Smooth muscle cell (in vitro differentiated cells): Measurements from ENCODE around the gene TTPAL. TPM values are rescaled to one million over a fixed set of nuclear protein-coding genes. Genes with fewer than 3 reads are reported as not detected.

Source experiments
- DNase-seq: peaks from one replicate; lab custom pipeline; 2025; ENCODE audit not compliant: unreplicated experiment; lab: John Stamatoyannopoulos, UW
- H2AFZ ChIP-seq: fragments of 200-600 bp; sonication (generic); 2 replicates; pipeline ENCODE4 v1.6.0; 2016; ENCODE audit warnings: antibody characterized with exemption, low read depth, mild to moderate bottlenecking
- H3F3A ChIP-seq: fragments of 200-600 bp; sonication (generic); 2 replicates; pipeline ENCODE4 v1.6.0; 2017; ENCODE audit warnings: antibody characterized with exemption, low read depth
- H3K27ac ChIP-seq: fragments of 200-600 bp; sonication (generic); 2 replicates; pipeline ENCODE4 v1.5.1; 2016; ENCODE audit warnings: low read depth, mild to moderate bottlenecking
- H3K27me3 ChIP-seq: fragments of 200-600 bp; sonication (generic); 2 replicates; pipeline ENCODE4 v1.6.1; 2016; ENCODE audit warnings: low read depth, mild to moderate bottlenecking
- H3K36me3 ChIP-seq: fragments of 200-600 bp; sonication (generic); 2 replicates; pipeline ENCODE4 v1.5.1; 2016; ENCODE audit warnings: low read depth
- H3K4me1 ChIP-seq: fragments of 200-600 bp; sonication (generic); 2 replicates; pipeline ENCODE4 v1.5.1; 2016; ENCODE audit warnings: low read depth
- H3K4me2 ChIP-seq: fragments of 200-600 bp; sonication (generic); 2 replicates; pipeline ENCODE4 v1.6.0; 2016; ENCODE audit warnings: mild to moderate bottlenecking
- H3K4me3 ChIP-seq: fragments of 200-600 bp; sonication (generic); 2 replicates; pipeline ENCODE4 v1.5.1; 2016; ENCODE audit warnings: mild to moderate bottlenecking
- H3K79me2 ChIP-seq: fragments of 200-600 bp; sonication (generic); 2 replicates; pipeline ENCODE4 v1.6.0; 2016; ENCODE audit warnings: low read depth, mild to moderate bottlenecking
- H3K9ac ChIP-seq: fragments of 200-600 bp; sonication (generic); 2 replicates; pipeline ENCODE4 v1.6.0; 2016; ENCODE audit warnings: low read depth
- H3K9me3 ChIP-seq: fragments of 200-600 bp; sonication (generic); replicated peaks from 2 replicates; pipeline ENCODE4 v1.5.1; 2016; ENCODE audit warnings: low read depth
- H4K20me1 ChIP-seq: fragments of 200-600 bp; sonication (generic); 2 replicates; pipeline ENCODE4 v1.6.0; 2016; ENCODE audit warnings: low read depth
- WGBS: methylation state at CpG from one replicate; pipeline ENCODE4 v1.1.7; 2016; ENCODE audit warnings: low lambda C conversion rate; 5-methylcytosine and 5-hydroxymethylcytosine counted together
- polyA plus RNA-seq: library from polyadenylated mRNA; unstranded; fragments of >200 nt; fragmentation: Nextera tagmentation; extraction: Ambion mirVana; gene quantifications from 2 replicates; pipeline ENCODE4 v1.2.1, GENCODE V29; 2016
- total RNA-seq: library from RNA; depleted of rRNA; stranded (reverse); fragments of >200 nt; gene quantifications from 2 replicates; pipeline ENCODE4 v1.2.3, GENCODE V29; 2014
- TF ChIP-seq, protein P1 (sequence below): fragments of 200-600 bp; sonication (generic); IDR thresholded peaks from 2 replicates; pipeline ENCODE4 v1.5.1; 2017; ENCODE audit warnings: borderline replicate concordance, mild to moderate bottlenecking, antibody characterized with exemption; ENCODE audit not compliant: insufficient read depth, poor library complexity, severe bottlenecking

TTPAL gene
- total and polyA plus RNA-seq, 2 experiments from 2014 or later, result 5.6 to 5.8 TPM

DNA sequence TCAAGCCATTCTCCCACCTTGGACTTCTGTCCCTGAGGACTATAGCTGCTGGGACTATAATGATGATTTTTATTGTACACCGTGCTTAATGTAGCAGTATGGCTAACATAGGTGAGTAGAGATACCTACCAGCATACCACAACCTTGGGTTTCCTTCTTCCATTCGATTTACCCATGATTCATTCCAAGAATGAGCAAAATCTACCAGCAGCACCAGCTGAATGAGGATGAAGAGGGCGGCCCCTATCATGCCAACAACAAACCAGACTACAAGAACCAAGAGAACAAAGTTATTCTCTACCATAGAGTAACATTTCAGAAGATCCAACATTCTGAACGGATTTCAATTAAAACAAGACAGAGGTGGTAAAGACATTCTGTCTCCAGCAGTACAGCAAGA lies 34.1 kb downstream of the TTPAL start:
- Histone ChIP-seq H3K36me3 (peaks cover 36% of the 10 kb centered on the region), H3K4me2 (no peak overlapping the region), H3K9me3 (no peaks in the 10 kb centered on the region), H4K20me1 (peaks cover 48% of the 10 kb centered on the region), H3K4me3 (no peak overlapping the region), H3K9ac (no peak overlapping the region), H3F3A (no peaks in the 10 kb centered on the region), H3K4me1 (no peaks in the 10 kb centered on the region), H3K27me3 (no peaks in the 10 kb centered on the region), H2AFZ (no peak overlapping the region), H3K79me2 (peaks cover 56% of the 10 kb centered on the region), H3K27ac (no peak overlapping the region)
- TF ChIP-seq, protein P1, sequence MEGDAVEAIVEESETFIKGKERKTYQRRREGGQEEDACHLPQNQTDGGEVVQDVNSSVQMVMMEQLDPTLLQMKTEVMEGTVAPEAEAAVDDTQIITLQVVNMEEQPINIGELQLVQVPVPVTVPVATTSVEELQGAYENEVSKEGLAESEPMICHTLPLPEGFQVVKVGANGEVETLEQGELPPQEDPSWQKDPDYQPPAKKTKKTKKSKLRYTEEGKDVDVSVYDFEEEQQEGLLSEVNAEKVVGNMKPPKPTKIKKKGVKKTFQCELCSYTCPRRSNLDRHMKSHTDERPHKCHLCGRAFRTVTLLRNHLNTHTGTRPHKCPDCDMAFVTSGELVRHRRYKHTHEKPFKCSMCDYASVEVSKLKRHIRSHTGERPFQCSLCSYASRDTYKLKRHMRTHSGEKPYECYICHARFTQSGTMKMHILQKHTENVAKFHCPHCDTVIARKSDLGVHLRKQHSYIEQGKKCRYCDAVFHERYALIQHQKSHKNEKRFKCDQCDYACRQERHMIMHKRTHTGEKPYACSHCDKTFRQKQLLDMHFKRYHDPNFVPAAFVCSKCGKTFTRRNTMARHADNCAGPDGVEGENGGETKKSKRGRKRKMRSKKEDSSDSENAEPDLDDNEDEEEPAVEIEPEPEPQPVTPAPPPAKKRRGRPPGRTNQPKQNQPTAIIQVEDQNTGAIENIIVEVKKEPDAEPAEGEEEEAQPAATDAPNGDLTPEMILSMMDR, result no peak
- DNase-seq, result no peak
- WGBS, result 99% methylated on average over 4 of the region's 4 CpGs

DNA sequence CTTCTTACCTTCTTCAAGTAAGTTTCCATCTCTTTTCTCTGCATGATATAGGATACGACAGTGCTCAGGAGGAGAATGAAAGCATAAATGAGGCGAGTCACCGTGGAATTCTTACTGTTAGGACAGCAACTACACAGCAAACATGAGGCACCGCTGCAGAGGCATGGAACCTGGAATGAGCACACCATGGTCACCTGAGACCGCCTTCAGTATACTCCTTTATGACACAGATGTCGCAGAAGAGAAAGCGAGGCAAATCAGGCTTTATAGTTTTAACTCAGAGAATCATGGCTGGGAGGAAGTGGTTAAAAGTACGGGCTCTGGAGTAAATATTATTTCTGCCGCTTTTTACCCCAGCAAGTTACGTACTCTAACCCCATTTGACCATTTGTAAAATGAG lies 38.2 kb downstream of the TTPAL start:
- Histone ChIP-seq H3K9me3 (no peaks in the 10 kb centered on the region), H3K4me3 (no peak overlapping the region), H3F3A (peaks cover 1% of the 10 kb centered on the region), H4K20me1 (peaks cover 89% of the 10 kb centered on the region), H3K27me3 (no peaks in the 10 kb centered on the region), H3K27ac (no peak overlapping the region), H3K4me2 (no peak overlapping the region), H2AFZ (no peak overlapping the region), H3K79me2 (peaks cover 93% of the 10 kb centered on the region), H3K9ac (no peak overlapping the region), H3K4me1 (no peaks in the 10 kb centered on the region), H3K36me3 (peaks cover 11% of the 10 kb centered on the region)
- 93% methylated on average over 10 of the region's 10 CpGs for WGBS
- DNase-seq, result no peak
- TF ChIP-seq, protein P1, result no peak

GRCh38 chr20:44516491-44516890 lies 40.8 kb downstream of the TTPAL start:
- Histone ChIP-seq H3K4me3 (no peak overlapping the region), H2AFZ (no peak overlapping the region), H3K36me3 (no peaks in the 10 kb centered on the region), H4K20me1 (peaks cover 96% of the 10 kb centered on the region), H3K27ac (no peak overlapping the region), H3K79me2 (peaks cover 100% of the 10 kb centered on the region), H3K9me3 (no peaks in the 10 kb centered on the region), H3K4me1 (peaks cover 13% of the 10 kb centered on the region), H3K27me3 (no peaks in the 10 kb centered on the region), H3K4me2 (no peak overlapping the region), H3K9ac (no peak overlapping the region), H3F3A (peaks cover 7% of the 10 kb centered on the region)
- DNase-seq, result no peak
- TF ChIP-seq, protein P1, result no peak
- 61% methylated on average over 7 of the region's 7 CpGs for WGBS

GRCh38 chr20:44517454-44517853 lies 41.8 kb downstream of the TTPAL start:
- peak overlapping the region; percentile 12 for H3K4me2 ChIP-seq
- no peak overlapping the region for H3K4me3 ChIP-seq
- H3K36me3 ChIP-seq, result no peaks in the 10 kb centered on the region
- H3K9me3 ChIP-seq, result no peaks in the 10 kb centered on the region
- TF ChIP-seq, protein P1, result no peak
- no peaks in the 10 kb centered on the region for H3K27me3 ChIP-seq
- no peak overlapping the region for H2AFZ ChIP-seq
- H3F3A ChIP-seq, result peaks cover 7% of the 10 kb centered on the region
- peaks cover 94% of the 10 kb centered on the region for H3K79me2 ChIP-seq
- H3K9ac ChIP-seq, result no peak overlapping the region
- DNase-seq, result no peak
- WGBS, result 40% methylated on average over 3 of the region's 3 CpGs
- peaks cover 88% of the 10 kb centered on the region for H4K20me1 ChIP-seq
- H3K27ac ChIP-seq, result peak overlapping the region; percentile 52
- H3K4me1 ChIP-seq, result peaks cover 13% of the 10 kb centered on the region
